ENCODE data around the gene TBC1D22A.

The TBC1D22A gene

GRCh38 chr22:46890819-46891218 lies 128.4 kb downstream of the TBC1D22A start:
- no peak for DNase-seq

DNA sequence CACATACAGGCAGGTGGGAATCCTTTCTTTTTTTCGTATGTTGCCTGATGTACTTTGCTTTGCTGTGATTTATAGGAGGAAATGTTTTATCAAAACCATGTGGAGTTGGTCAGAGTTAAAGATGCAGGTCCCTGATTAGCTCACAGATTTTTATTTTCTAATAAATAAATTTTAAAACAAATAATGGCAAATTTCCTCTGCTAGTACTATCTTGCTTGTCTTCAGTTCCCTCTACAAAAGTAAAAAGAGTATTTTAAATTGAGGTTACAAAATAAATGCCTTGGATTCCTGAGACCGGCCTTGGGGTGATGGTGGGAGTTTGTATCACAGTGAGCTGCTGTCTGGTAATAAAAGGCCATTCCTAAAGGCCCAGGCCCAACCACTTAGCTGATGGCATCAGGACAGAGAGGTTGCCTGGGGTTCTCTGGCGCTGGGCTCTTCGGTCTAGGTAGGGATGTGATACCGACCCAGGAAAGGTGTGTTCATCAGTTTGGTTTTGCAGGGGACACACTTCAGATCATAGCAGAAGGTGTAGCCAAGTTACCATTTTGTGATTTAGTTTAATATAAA lies 129.0 kb downstream of the TBC1D22A start:
- no peak for DNase-seq

GRCh38 chr22:46892866-46893265 lies 130.4 kb downstream of the TBC1D22A start:
- DNase-seq, result no peak

- no peak for DNase-seq
Measured at GRCh38 chr22:46893281-46894020, 131.0 kb downstream of the TBC1D22A start.

DNA sequence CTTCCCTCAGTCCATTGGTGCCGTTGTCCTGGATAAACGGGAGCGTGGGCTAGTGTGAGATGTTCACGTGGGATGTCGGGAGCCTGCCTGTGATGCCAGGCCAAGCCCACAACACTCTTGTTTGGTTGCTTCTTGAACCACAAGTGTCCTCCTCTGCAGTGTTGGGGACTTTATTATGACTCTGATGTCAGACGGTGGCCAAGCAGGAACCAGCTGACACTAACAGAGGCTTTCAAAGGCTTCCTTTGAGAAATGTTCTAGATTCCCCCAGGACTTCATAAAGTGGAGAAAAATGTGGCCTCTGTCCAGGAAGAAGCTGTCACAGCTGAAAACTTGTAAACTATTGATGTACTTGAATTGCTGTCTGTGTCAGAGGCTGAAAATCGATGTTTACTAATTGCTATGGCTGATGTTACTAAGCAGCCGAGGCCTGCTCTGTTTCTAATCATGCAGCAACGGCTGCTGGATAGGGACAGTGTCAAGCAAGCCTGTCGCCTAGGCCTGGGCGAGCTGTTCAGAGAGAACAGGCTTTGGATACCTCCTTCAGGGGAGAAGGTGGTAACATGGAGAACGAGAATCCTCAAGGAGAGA lies 131.7 kb downstream of the TBC1D22A start:
- no peak for DNase-seq

- no peak for DNase-seq
Measured at GRCh38 chr22:46894851-46895640, 132.6 kb downstream of the TBC1D22A start.

- peak; percentile 54 to 66 (median 60) for DNase-seq
Measured at GRCh38 chr22:46895753-46896152, 133.3 kb downstream of the TBC1D22A start.

- no peak for DNase-seq
Measured at GRCh38 chr22:46896166-46896565, 133.7 kb downstream of the TBC1D22A start.

GRCh38 chr22:46896568-46897245 lies 134.3 kb downstream of the TBC1D22A start:
- no peak for DNase-seq

- no peak for DNase-seq
Measured at GRCh38 chr22:46897246-46897623, 134.8 kb downstream of the TBC1D22A start.

DNA sequence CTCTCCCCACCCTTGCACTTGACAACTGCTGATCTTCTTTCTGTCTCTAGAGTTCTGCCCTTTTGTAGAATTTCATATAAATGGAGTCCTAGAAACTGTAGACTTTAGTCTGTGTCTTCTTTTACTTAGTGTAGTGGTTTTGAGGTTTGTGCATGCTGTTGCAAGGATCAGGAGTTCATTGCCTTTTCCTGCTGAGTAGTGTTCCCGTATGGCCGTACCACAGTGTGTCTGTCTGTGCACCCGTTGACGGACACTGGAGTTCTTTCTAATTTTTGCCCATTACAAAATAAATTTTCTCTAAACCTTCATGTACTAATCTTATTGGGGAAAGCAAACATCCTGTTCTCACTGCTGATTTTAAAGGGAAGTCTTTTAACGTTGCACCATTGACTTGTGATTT lies 138.1 kb downstream of the TBC1D22A start:
- peak in 1 of 4 experiments; percentile 12 for DNase-seq

GRCh38 chr22:46902436-46902835 lies 140.0 kb downstream of the TBC1D22A start:
- DNase-seq, result no peak

GRCh38 chr22:46902998-46903916 lies 140.8 kb downstream of the TBC1D22A start:
- DNase-seq, result no peak

DNA sequence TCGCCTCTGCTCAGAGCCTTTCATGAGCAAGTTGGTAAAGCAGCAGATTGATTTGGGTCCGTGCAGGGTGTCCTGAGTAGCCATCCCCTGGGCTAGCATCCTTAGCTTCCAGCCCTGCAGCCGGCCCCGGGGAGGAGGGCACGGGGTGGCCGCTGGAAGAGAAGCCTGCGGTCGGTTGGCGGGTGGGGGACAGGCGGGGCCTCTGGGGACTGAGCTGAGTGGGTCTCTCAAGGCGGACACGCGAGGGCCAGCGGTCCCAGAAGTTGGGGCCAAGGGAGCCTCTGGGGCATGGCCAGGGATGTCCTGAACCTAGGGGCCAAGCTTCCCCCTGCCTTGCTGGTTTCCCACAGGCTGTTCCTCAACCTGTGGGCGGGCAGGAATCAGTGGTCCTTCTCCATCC lies 143.0 kb downstream of the TBC1D22A start:
- DNase-seq, result no peak

DNA sequence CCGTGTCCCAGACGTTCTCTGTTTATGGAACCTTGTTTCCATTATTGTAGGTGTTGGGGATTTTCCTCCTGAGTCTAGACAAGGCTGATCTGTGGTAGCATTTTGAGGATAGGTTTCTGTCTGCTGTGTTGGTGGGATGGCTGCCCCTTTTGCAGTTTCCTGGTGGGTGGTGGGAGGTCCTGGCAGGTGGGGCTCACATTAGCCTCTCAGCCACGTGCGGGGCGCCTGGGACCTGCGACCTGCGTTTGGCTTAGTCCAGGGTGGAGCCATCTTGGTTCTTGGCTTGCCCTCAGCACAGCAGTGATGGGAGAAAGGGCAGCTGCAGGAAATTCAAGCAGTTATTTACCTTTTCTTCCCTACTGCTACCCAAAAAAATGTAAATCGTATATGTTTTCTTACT lies 143.4 kb downstream of the TBC1D22A start:
- no peak for DNase-seq

DNA sequence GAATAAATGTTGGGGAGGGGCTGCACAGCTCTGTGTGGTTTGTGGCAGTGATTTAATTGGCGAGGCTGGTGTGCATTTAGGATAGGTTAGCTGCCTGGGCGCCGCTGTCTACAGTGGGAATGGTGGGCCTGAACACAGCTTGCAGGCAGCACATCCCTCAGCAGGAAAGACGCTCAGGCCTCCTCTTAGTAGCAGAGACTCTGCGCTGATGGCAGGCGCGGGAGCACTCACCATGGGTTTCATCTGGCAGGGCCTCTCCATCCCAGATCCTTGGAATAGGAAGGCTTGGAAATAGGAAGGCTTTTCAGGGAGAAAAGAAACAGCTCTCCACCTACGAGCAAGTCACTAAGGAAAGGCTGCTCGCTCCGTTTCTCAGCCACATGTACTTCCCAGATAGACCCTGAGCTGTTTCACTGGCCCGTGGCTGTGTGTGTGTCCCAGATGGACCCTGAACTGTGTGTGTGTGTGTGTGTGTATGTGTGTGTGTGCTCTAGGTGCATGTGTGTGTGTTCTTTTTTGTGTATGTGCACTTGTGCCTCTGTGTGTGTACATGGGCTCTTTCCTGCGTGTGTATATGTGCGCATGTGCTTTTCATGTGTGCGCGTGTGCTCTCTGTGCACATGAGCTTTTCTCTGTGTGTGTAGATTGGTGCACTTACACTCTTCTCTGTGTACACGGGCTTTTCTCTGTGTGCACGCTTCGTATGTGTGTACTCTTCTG lies 144.0 kb downstream of the TBC1D22A start:
- DNase-seq, result no peak

DNA sequence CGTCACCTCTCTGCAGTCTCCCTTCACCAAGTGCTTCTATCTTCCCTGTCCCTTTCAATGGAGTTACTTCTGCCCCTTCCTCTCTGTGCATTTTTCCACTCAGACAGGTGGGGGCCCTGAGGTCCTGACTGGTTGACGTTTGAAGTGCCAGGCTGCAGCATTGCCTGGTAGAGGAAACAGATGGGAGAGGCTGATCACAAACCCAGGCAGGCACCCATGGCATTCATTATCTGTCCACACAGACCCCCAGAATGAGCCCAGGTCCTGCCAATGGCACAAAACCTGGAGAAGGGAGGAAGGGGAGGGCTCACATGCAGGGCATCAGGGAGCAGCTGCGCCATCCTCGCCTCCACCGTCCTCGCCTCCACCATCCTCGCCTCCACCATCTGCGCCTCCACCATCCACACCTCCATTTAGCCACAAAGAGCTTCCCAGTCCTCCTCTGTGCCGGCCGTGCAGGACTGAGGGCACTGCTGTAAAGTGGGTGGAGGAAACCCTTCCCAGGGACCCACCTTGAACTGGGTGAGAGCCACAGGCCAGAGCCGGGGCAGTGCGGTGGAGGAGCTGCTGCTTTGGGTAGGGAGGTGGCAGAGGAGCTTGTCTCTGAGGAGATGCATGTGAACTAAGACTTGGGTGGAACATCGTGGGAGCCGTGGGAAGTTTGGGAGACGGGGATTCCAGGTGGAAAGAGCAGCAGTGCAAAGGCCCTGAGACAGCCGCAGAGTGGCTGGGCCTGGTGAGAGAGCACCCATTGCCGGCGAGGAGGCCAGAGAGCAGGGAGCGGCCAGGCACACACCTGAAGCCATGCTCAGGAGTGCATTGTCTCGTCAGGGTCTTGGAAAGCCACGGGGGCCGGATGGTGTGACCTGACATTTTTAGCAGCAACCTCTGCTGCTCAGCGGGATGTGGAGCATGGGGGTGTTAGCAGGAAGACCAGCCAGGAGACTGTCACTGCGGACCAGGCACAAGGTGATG lies 145.1 kb downstream of the TBC1D22A start:
- no peak for DNase-seq

- DNase-seq, result no peak
Measured at GRCh38 chr22:46908641-46909107, 146.2 kb downstream of the TBC1D22A start.

DNA sequence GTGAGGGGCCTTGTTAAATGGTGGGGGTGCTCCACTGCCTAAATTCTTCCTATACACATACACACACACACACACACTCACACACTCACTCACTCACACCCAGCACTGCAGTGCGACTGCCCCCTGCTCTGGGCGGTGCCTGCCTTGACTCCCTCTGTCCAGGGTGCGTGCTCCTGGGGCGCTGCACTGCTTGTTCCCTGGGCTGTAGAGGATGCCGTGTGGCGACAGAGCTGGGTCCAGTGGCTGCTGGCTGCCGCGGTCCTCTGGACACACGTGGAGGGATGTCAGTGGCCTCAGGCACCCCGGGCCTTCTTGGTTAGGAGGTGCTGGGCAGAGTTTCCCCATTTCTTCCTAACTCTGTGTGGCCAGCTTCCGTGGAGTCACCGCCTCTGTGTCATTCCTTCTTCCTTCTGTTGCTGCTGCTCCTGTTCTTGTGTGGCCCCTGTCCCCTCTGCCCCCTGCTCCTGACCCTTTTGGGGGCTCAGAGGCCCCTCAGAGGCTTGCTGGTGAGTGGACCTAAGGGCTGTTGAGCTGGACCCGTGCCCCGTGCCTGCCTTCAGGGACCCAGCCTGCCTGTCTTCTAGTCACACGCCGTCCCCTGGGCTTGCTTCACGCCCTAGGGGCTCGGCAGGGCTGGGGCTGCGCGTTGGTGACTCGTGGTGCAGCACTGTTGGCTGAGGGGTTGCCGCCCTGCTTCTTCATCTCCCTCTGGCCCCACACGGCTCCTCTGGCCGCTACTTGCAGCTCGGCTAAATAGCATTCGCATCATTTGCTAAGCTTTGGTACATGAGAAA lies 147.0 kb downstream of the TBC1D22A start:
- DNase-seq, result no peak

Measured in suppressor macrophage (primary cell).